ENCODE results near the gene WNK2.

WNK2 gene

GRCh38 chr9:93295456-93296076 lies 111.6 kb downstream of the WNK2 start:
- Histone ChIP-seq H3K4me3 (replicated peaks; ENCODE audit: insufficient read depth, low read length) (no peak overlapping the region), H3K27ac (replicated peaks) (no peak overlapping the region), H3K27me3 (ENCODE audit: insufficient read depth, poor library complexity, severe bottlenecking) (peaks cover 14% of the 10 kb centered on the region)
- TF ChIP-seq GABPA (IDR thresholded peaks at IDR 0.05; ENCODE audit: low read depth), result no peak
- no peak for TF ChIP-seq SPI1 (IDR thresholded peaks at IDR 0.05; ENCODE audit: borderline replicate concordance, low read depth)
- TF ChIP-seq CTCF (IDR thresholded peaks at IDR 0.05; ENCODE audit: insufficient read depth, low read length), result no peak
- no peak for TF ChIP-seq REST (IDR thresholded peaks at IDR 0.05; ENCODE audit: insufficient replicate concordance, low read depth)
- no peak for TF ChIP-seq POLR2AphosphoS5 (IDR thresholded peaks at IDR 0.05; ENCODE audit: low read depth)
- no peak for DNase-seq (ENCODE audit: low read depth in 1 of 2, low spot score in 1 of 2)

GRCh38 chr9:93296889-93297480 lies 113.0 kb downstream of the WNK2 start:
- TF ChIP-seq POLR2AphosphoS5 (IDR thresholded peaks at IDR 0.05; ENCODE audit: low read depth) (no peak), SPI1 (IDR thresholded peaks at IDR 0.05; ENCODE audit: borderline replicate concordance, low read depth) (no peak), REST (IDR thresholded peaks at IDR 0.05; ENCODE audit: insufficient replicate concordance, low read depth) (no peak), CTCF (IDR thresholded peaks at IDR 0.05; ENCODE audit: insufficient read depth, low read length) (no peak), GABPA (IDR thresholded peaks at IDR 0.05; ENCODE audit: low read depth) (no peak)
- DNase-seq (ENCODE audit: low read depth in 1 of 2, low spot score in 1 of 2), result no peak
- Histone ChIP-seq H3K27ac (replicated peaks) (no peak overlapping the region), H3K4me3 (replicated peaks; ENCODE audit: insufficient read depth, low read length) (no peak overlapping the region), H3K27me3 (ENCODE audit: insufficient read depth, poor library complexity, severe bottlenecking) (peaks cover 14% of the 10 kb centered on the region)

GRCh38 chr9:93297659-93298497 lies 113.9 kb downstream of the WNK2 start:
- no peak overlapping the region for H3K4me3 ChIP-seq (replicated peaks; ENCODE audit: insufficient read depth, low read length)
- TF ChIP-seq REST (IDR thresholded peaks at IDR 0.05; ENCODE audit: insufficient replicate concordance, low read depth) (no peak), CTCF (IDR thresholded peaks at IDR 0.05; ENCODE audit: insufficient read depth, low read length) (no peak)
- peaks cover 14% of the 10 kb centered on the region for H3K27me3 ChIP-seq (ENCODE audit: insufficient read depth, poor library complexity, severe bottlenecking)
- no peak overlapping the region for H3K27ac ChIP-seq (replicated peaks)
- no peak for DNase-seq (ENCODE audit: low read depth in 1 of 2, low spot score in 1 of 2)

Data from HL-60 (cell line).